ENCODE data around the gene ADAM23. TPM values are rescaled to one million over a fixed set of nuclear protein-coding genes. Genes with fewer than 3 reads are reported as not detected.
"Not testable (repeated sequence)": the region's sequence is repeated elsewhere in the genome, so short reads cannot be mapped to it uniquely, and the experiment has no call there.

The ADAM23 gene
- 3.1 and 20.2 TPM in 2 replicates for total RNA-seq (ENCODE audit: low replicate concordance)
- long read RNA-seq, partial matches to known transcripts = 1 of 2 reads
- long read RNA-seq, other reads (novel, unspliced or antisense) = 1 of 2 reads

GRCh38 chr2:206442833-206443734 lies at the start of gene ADAM23:
Gene ADAM23, plus strand, starts transcription at chr2:206443532. Its CDS starts 335 bp downstream, at chr2:206443867.
- Mint-ChIP-seq H3K9me3 (no peaks in the 10 kb centered on the region), H3K27ac (peak within 1 kb of the TSS; percentile 32), H3K4me3 (peak within 1 kb of the TSS; percentile 94), H3K36me3 (no peaks in the 10 kb centered on the region), H3K4me1 (ENCODE audit: unreplicated experiment) (peaks cover 11% of the 10 kb centered on the region), H3K27me3 (peaks cover 84% of the 10 kb centered on the region)
- DNase-seq (ENCODE audit: extremely low spot score, unreplicated experiment) = peak; percentile 76
- TF ChIP-seq CTCF (conservative IDR thresholded peaks at IDR 0.05) = peak; percentile 68

DNA sequence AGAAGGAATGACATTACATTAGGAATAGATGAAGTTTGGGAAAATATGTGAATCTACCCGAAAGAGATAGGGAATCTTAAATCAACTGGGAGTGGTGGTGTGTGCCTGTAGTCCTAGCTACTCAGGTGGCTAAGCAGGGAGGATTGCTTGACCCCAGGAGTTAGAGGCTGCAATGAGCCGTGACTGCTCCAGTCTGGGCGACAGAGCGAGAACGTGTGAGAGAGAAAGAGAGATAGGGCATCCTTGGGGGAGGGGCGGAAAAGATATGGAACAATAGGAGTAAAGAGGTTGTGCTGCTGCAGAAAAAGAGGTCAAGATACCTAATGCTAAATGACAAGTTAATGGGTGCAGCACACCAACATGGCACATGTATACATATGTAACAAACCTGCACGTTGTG lies 47.1 kb upstream of the ADAM23 start:
- DNase-seq (ENCODE audit: extremely low spot score, unreplicated experiment) = no peak
- TF ChIP-seq CTCF (conservative IDR thresholded peaks at IDR 0.05) = no peak
- Mint-ChIP-seq H3K4me1 (ENCODE audit: unreplicated experiment) (no peaks in the 10 kb centered on the region), H3K27ac (no peak overlapping the region), H3K36me3 (peaks cover 4% of the 10 kb centered on the region), H3K9me3 (peaks cover 5% of the 10 kb centered on the region), H3K4me3 (no peak overlapping the region), H3K27me3 (peaks cover 3% of the 10 kb centered on the region)

DNA sequence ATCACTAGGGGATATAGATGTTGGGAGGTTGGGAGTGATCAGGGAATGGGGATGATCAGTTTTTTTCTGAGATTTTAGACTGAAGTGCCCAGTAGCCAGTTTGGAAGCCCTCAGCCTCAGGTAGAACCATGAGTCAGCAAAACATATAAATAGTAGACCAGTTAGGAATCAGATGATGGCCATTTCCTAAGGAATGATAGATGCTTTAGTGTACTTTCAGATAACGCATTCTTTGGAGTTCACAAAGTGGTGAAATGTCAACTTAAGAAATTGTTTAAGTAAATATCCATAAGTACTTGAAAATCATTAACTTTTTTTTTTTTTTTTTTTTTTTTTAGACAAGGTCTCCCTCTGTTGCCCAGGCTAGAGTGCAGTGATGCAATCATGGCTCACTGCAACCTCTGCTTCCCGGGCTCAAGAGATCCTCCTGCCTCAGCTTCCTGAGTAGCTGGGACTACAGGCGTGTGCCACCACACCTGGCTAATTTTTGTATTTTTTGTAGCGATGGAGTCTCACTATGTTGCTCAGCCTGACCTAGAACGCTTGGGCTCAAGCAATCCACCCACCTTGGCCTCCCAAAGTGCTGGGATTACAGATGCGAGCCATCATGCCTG lies 40.3 kb upstream of the ADAM23 start:
- H3K9me3 Mint-ChIP-seq, H3K27me3 Mint-ChIP-seq: not testable (repeated sequence)

GRCh38 chr2:206408323-206409320 lies 34.7 kb upstream of the ADAM23 start:
- Mint-ChIP-seq H3K4me3 (no peak overlapping the region), H3K9me3 (no peaks in the 10 kb centered on the region), H3K27me3 (peaks cover 11% of the 10 kb centered on the region), H3K4me1 (ENCODE audit: unreplicated experiment) (no peaks in the 10 kb centered on the region), H3K36me3 (no peaks in the 10 kb centered on the region), H3K27ac (no peak overlapping the region)
- no peak for DNase-seq (ENCODE audit: extremely low spot score, unreplicated experiment)
- TF ChIP-seq CTCF (conservative IDR thresholded peaks at IDR 0.05) = no peak

More for the DNA sequence above, 40.3 kb upstream of the ADAM23 start:
- H3K36me3 Mint-ChIP-seq; DNase-seq (ENCODE audit: extremely low spot score, unreplicated experiment); H3K27ac Mint-ChIP-seq; H3K4me1 Mint-ChIP-seq (ENCODE audit: unreplicated experiment); H3K4me3 Mint-ChIP-seq: not testable (repeated sequence)

DNA sequence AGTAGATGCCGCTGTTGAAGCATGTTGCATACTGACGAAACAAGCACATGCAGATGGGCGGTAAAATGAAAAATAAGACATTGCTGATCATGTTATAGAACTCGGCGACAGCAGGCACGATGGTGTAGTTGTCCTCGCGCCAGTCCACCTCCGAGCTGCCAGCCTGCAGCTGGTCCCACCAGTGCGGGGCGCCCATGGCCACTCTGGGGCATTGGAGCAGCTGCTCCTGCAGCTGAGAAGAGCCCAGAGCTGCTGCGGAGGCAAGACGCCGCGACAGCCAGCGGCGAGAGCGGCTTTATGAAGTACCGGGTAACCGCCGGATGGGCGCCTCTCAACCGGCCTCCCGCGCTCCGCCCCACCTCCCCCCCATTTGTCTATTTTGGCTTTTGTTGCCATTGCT lies 32.6 kb upstream of the ADAM23 start:
- Mint-ChIP-seq H3K27me3 (peaks cover 19% of the 10 kb centered on the region), H3K9me3 (no peaks in the 10 kb centered on the region), H3K27ac (no peak overlapping the region), H3K4me1 (ENCODE audit: unreplicated experiment) (no peaks in the 10 kb centered on the region), H3K36me3 (no peaks in the 10 kb centered on the region), H3K4me3 (no peak overlapping the region)
- no peak for DNase-seq (ENCODE audit: extremely low spot score, unreplicated experiment)
- TF ChIP-seq CTCF (conservative IDR thresholded peaks at IDR 0.05) = no peak

All from type B pancreatic cell (in vitro differentiated cells).